Measurements from ENCODE around the gene IQCF2. TPM values are rescaled to one million over a fixed set of nuclear protein-coding genes. Genes with fewer than 3 reads are reported as not detected.
"Not testable (repeated sequence)": the region's sequence is repeated elsewhere in the genome, so short reads cannot be mapped to it uniquely, and the experiment has no call there.

Gene IQCF2
- total RNA-seq, 1 experiment from 2014 or later = not detected

- intact Hi-C loops (cut with micrococcal nuclease; ENCODE audit: unreplicated experiment) = no loop called here
- no peaks in the 10 kb centered on the region for H3K4me1 ChIP-seq
- CTCF ChIA-PET = no interaction called here
- no peak for TF ChIP-seq CTCF (IDR thresholded peaks at IDR 0.05; ENCODE audit: insufficient read depth in 1 of 2, low read depth in 1 of 2, low read length in 1 of 2, severe bottlenecking in 1 of 2, unreplicated experiment in 1 of 2)
- peaks cover 14% of the 10 kb centered on the region for H3K27me3 Mint-ChIP-seq (ENCODE audit: insufficient read depth, unreplicated experiment)
- no peak overlapping the region for H3K4me3 ChIP-seq (ENCODE audit: low read depth, low read length)
- H3K36me3 Mint-ChIP-seq (ENCODE audit: insufficient read depth, unreplicated experiment) = no peaks in the 10 kb centered on the region
- no peak overlapping the region for H3K27ac Mint-ChIP-seq (ENCODE audit: unreplicated experiment)
- no peak for DNase-seq
- BruUV-seq (replicated peaks) = no TSS peak
- no peaks in the 10 kb centered on the region for H3K36me3 ChIP-seq (ENCODE audit: control insufficient read depth, insufficient read depth, low read length)
- H3K4me1 Mint-ChIP-seq (ENCODE audit: low read depth, unreplicated experiment) = no peaks in the 10 kb centered on the region
- H3K27me3 ChIP-seq (replicated peaks; ENCODE audit: control insufficient read depth, insufficient read depth, low read length) = no peaks in the 10 kb centered on the region
- no peak overlapping the region for H3K4me3 Mint-ChIP-seq (ENCODE audit: unreplicated experiment)
- no peaks in the 10 kb centered on the region for H3K9me3 ChIP-seq
- no peaks in the 10 kb centered on the region for H3K9me3 Mint-ChIP-seq (ENCODE audit: unreplicated experiment)
- POLR2A ChIA-PET = interaction anchor here (0.6 kb wide), 1 partner anchor 1230 kb away, joined by 3 read pairs; no protein-coding TSS in a partner anchor
Observed at GRCh38 chr3:51897391-51897790, 36.0 kb downstream of the IQCF2 start.

- H3K9me3 Mint-ChIP-seq (ENCODE audit: unreplicated experiment); CTCF ChIA-PET; H3K4me3 Mint-ChIP-seq (ENCODE audit: unreplicated experiment); H3K27me3 ChIP-seq (replicated peaks; ENCODE audit: control insufficient read depth, insufficient read depth, low read length); H3K36me3 ChIP-seq (ENCODE audit: control insufficient read depth, insufficient read depth, low read length); H3K27ac Mint-ChIP-seq (ENCODE audit: unreplicated experiment); BruUV-seq (replicated peaks); H3K9me3 ChIP-seq; H3K4me3 ChIP-seq (ENCODE audit: low read depth, low read length); H3K4me1 Mint-ChIP-seq (ENCODE audit: low read depth, unreplicated experiment); DNase-seq; POLR2A ChIA-PET; intact Hi-C loops (cut with micrococcal nuclease; ENCODE audit: unreplicated experiment); H3K4me1 ChIP-seq; H3K36me3 Mint-ChIP-seq (ENCODE audit: insufficient read depth, unreplicated experiment): not testable (repeated sequence)
- H3K27me3 Mint-ChIP-seq (ENCODE audit: insufficient read depth, unreplicated experiment) = peaks cover 16% of the 10 kb centered on the region
Observed at GRCh38 chr3:51900043-51900442, 38.6 kb downstream of the IQCF2 start.

GRCh38 chr3:51902361-51902760 is 40.9 kb downstream of the IQCF2 start:
- CTCF ChIA-PET; POLR2A ChIA-PET; H3K4me3 ChIP-seq (ENCODE audit: low read depth, low read length); H3K27me3 ChIP-seq (replicated peaks; ENCODE audit: control insufficient read depth, insufficient read depth, low read length); intact Hi-C loops (cut with micrococcal nuclease; ENCODE audit: unreplicated experiment); H3K4me1 Mint-ChIP-seq (ENCODE audit: low read depth, unreplicated experiment); BruUV-seq (replicated peaks); H3K36me3 ChIP-seq (ENCODE audit: control insufficient read depth, insufficient read depth, low read length); H3K4me3 Mint-ChIP-seq (ENCODE audit: unreplicated experiment); H3K4me1 ChIP-seq; DNase-seq; H3K27ac Mint-ChIP-seq (ENCODE audit: unreplicated experiment); H3K9me3 Mint-ChIP-seq (ENCODE audit: unreplicated experiment); H3K36me3 Mint-ChIP-seq (ENCODE audit: insufficient read depth, unreplicated experiment); H3K9me3 ChIP-seq: not testable (repeated sequence)
- peaks cover 16% of the 10 kb centered on the region for H3K27me3 Mint-ChIP-seq (ENCODE audit: insufficient read depth, unreplicated experiment)

GRCh38 chr3:51904034-51904823 is 42.8 kb downstream of the IQCF2 start:
- H3K27me3 ChIP-seq (replicated peaks; ENCODE audit: control insufficient read depth, insufficient read depth, low read length) = no peaks in the 10 kb centered on the region
- TF ChIP-seq CTCF (IDR thresholded peaks at IDR 0.05; ENCODE audit: insufficient read depth in 1 of 2, low read depth in 1 of 2, low read length in 1 of 2, severe bottlenecking in 1 of 2, unreplicated experiment in 1 of 2) = no peak
- CTCF ChIA-PET = no interaction called here
- H3K4me3 ChIP-seq (ENCODE audit: low read depth, low read length) = no peak overlapping the region
- no peaks in the 10 kb centered on the region for H3K36me3 ChIP-seq (ENCODE audit: control insufficient read depth, insufficient read depth, low read length)
- Mint-ChIP-seq H3K27ac (ENCODE audit: unreplicated experiment) (no peak overlapping the region), H3K9me3 (ENCODE audit: unreplicated experiment) (peaks cover 10% of the 10 kb centered on the region), H3K27me3 (ENCODE audit: insufficient read depth, unreplicated experiment) (peaks cover 12% of the 10 kb centered on the region), H3K36me3 (ENCODE audit: insufficient read depth, unreplicated experiment) (no peaks in the 10 kb centered on the region), H3K4me1 (ENCODE audit: low read depth, unreplicated experiment) (no peaks in the 10 kb centered on the region), H3K4me3 (ENCODE audit: unreplicated experiment) (no peak overlapping the region)
- BruUV-seq (replicated peaks) = no TSS peak
- H3K4me1 ChIP-seq = no peaks in the 10 kb centered on the region
- intact Hi-C loops (cut with micrococcal nuclease; ENCODE audit: unreplicated experiment) = no loop called here
- no peak for DNase-seq
- no peaks in the 10 kb centered on the region; the same call in 1 of the 2 replicates for H3K9me3 ChIP-seq
- POLR2A ChIA-PET = no interaction called here

Data from Caco-2 (cell line).